GM12878 (cell line): ENCODE data around the gene C2orf69. TPM values are rescaled to one million over a fixed set of nuclear protein-coding genes. Genes with fewer than 3 reads are reported as not detected.

ENCODE experiments used
- ATAC-seq: fragments of 200-7000 bp; cut with Tn5 transposase; 3 replicates; pipeline ENCODE4 v1.9.1; 2020; ENCODE audit warnings: mild to moderate bottlenecking, moderate library complexity
- BruUV-seq: library from RNA; stranded (reverse); fragments of 400-500 nt; replicated peaks from 2 replicates; lab custom pipeline; 2021; lab: Mats Ljungman, UMichigan
- CTCF ChIA-PET: fragments of 300-600 bp; sonication (Branson Sonifier 250); formaldehyde crosslinking; extraction: SDS; loops from one replicate; lab custom pipeline; 2021; ENCODE audit warnings: inconsistent platforms; lab: Yijun Ruan, JAX
- POLR2A ChIA-PET: fragments of 350-600 bp; formaldehyde crosslinking; extraction: SDS; loops from one replicate; lab custom pipeline; 2021; ENCODE audit warnings: inconsistent platforms; lab: Charles Lee
- RAD21 ChIA-PET: fragments of 300-600 bp; sonication (Branson Sonifier 250); formaldehyde crosslinking; loops from one replicate; lab custom pipeline; 2023; ENCODE audit warnings: antibody characterized with exemption; ENCODE audit not compliant: unreplicated experiment; lab: Charles Lee
- SMC1A ChIA-PET: fragments of 300-600 bp; sonication (Branson Sonifier 250); formaldehyde crosslinking; loops from one replicate; lab custom pipeline; 2023; ENCODE audit not compliant: unreplicated experiment, uncharacterized antibody; lab: Charles Lee
- DNase-seq: peaks from one replicate; pipeline ENCODE4 v3.0.0-alpha.2; 2011; ENCODE audit warnings: low read depth, low spot score
- FAIRE-seq: peaks from 3 replicates; lab custom pipeline; 2011; peaks lifted over from hg19 to GRCh38; lab: Jason Lieb, UNC
- H2AFZ ChIP-seq: 2 replicates; pipeline ENCODE4 v1.6.0; 2011; ENCODE audit warnings: low read depth, low read length, control low read depth; ENCODE audit not compliant: control insufficient read depth
- H3K27ac ChIP-seq: 2 replicates; pipeline ENCODE4 v1.5.1; 2011; ENCODE audit warnings: control low read depth; ENCODE audit not compliant: control insufficient read depth, insufficient read depth
- H3K27me3 ChIP-seq, 2 experiments: replicated peaks in 1 of 2; 2 replicates each; pipeline versions ENCODE4 v1.6.0 to v1.6.1; 2011; ENCODE audit warnings: low read length in 1 of 2; ENCODE audit not compliant: control insufficient read depth in 2 of 2, insufficient read depth in 2 of 2
- H3K36me3 ChIP-seq, 2 experiments: 2 replicates each; pipeline ENCODE4 v1.5.1; 2011; ENCODE audit warnings: low read length in 1 of 2; ENCODE audit not compliant: control insufficient read depth in 2 of 2, insufficient read depth in 2 of 2
- H3K4me1 ChIP-seq: 2 replicates; pipeline ENCODE4 v1.6.1; 2011; ENCODE audit warnings: mild to moderate bottlenecking, low read length, moderate library complexity, mixed read lengths; ENCODE audit not compliant: control insufficient read depth, insufficient read depth
- H3K4me2 ChIP-seq: 2 replicates; pipeline ENCODE4 v1.6.0; 2011; ENCODE audit warnings: control low read depth; ENCODE audit not compliant: control insufficient read depth, insufficient read depth
- H3K4me3 ChIP-seq: fragments of 200-600 bp; sonication (generic); 2 replicates; pipeline ENCODE4 v1.5.1; 2016
- H3K79me2 ChIP-seq: 2 replicates; pipeline ENCODE4 v1.6.0; 2011; ENCODE audit warnings: low read length; ENCODE audit not compliant: control insufficient read depth, insufficient read depth
- H3K9ac ChIP-seq: 2 replicates; pipeline ENCODE4 v1.8.0; 2011; ENCODE audit warnings: low read length, control low read depth, mixed read lengths; ENCODE audit not compliant: control insufficient read depth, insufficient read depth
- H3K9me3 ChIP-seq: replicated peaks from 3 replicates; pipeline ENCODE4 v1.5.1; 2011; ENCODE audit warnings: mild to moderate bottlenecking, low read length; ENCODE audit not compliant: control insufficient read depth, insufficient read depth
- H4K20me1 ChIP-seq: 2 replicates; pipeline ENCODE4 v1.6.0; 2011; ENCODE audit not compliant: control insufficient read depth, insufficient read depth
- BACH1 ChIP-seq: fragments of 450-650 bp; IDR thresholded peaks from 2 replicates; pipeline ENCODE4 v1.6.1; 2017; ENCODE audit warnings: mild to moderate bottlenecking, borderline replicate concordance
- CREM ChIP-seq: IDR thresholded peaks from 2 replicates; pipeline ENCODE4 v1.6.1; 2014; ENCODE audit warnings: antibody characterized with exemption, low read depth
- GABPA ChIP-seq: IDR thresholded peaks from 2 replicates; pipeline ENCODE4 v1.6.1; 2014; ENCODE audit warnings: antibody characterized with exemption, low read depth, mild to moderate bottlenecking, inconsistent platforms
- GATAD2B ChIP-seq: fragments of 450-650 bp; conservative IDR thresholded peaks from 2 replicates; pipeline ENCODE4 v1.6.1; 2017; ENCODE audit warnings: low read depth, mild to moderate bottlenecking, moderate library complexity
- IRF3 ChIP-seq: fragments of 450-650 bp; IDR thresholded peaks from 2 replicates; pipeline ENCODE4 v1.6.1; 2014; ENCODE audit warnings: mild to moderate bottlenecking
- NR2C2 ChIP-seq: IDR thresholded peaks from 2 replicates; pipeline ENCODE4 v1.6.1; 2011; ENCODE audit warnings: borderline replicate concordance, low read depth; ENCODE audit not compliant: control insufficient read depth, insufficient read length
- SMAD1 ChIP-seq: fragments of 450-650 bp; IDR thresholded peaks from 2 replicates; pipeline ENCODE4 v1.6.1; 2018; ENCODE audit warnings: mild to moderate bottlenecking, low read depth; ENCODE audit not compliant: partially characterized antibody
- TBL1XR1 ChIP-seq: IDR thresholded peaks from 2 replicates; pipeline ENCODE4 v1.6.1; 2012; ENCODE audit warnings: low read depth, low read length, improper control_type of control experiment
- USF2 ChIP-seq: IDR thresholded peaks from 2 replicates; pipeline ENCODE4 v1.6.1; 2011; ENCODE audit warnings: low read depth, low read length, improper control_type of control experiment, borderline replicate concordance
- ZSCAN29 ChIP-seq: fragments of 450-650 bp; IDR thresholded peaks from 2 replicates; pipeline ENCODE4 v1.6.1; 2017; ENCODE audit warnings: mild to moderate bottlenecking, moderate library complexity
- WGBS: methylation state at CpG from one replicate; pipeline ENCODE4 v1.1.6; 2016; ENCODE audit warnings: low lambda C conversion rate; ENCODE audit not compliant: insufficient replicate concordance, insufficient coverage; ENCODE audit errors: missing lambda C conversion rate; 5-methylcytosine and 5-hydroxymethylcytosine counted together
- in situ Hi-C: fragments of 300-500 bp; cut with MboI; formaldehyde crosslinking; loops from 9 replicates; pipeline ENCODE4 v1.14.3; 2018; ENCODE audit warnings: mixed read lengths
- intact Hi-C: fragments of 100-400 bp; cut with micrococcal nuclease; formaldehyde crosslinking; loops from one replicate; pipeline ENCODE4 v1.14.2; 2022; ENCODE audit not compliant: unreplicated experiment
- polyA plus RNA-seq, 11 experiments: library from polyadenylated mRNA; depleted of rRNA in 4 of 11; unstranded in 6 of 11; stranded (reverse) in 5 of 11; fragments of >200 nt; fragmentation: Nextera tagmentation in 4 of 11; fragmentation: Illumina TruSeq in 1 of 11; extraction: Ambion mirVana in 4 of 11; extraction: Trizol in 1 of 11; gene quantifications; 1 replicate in 1 of 11; 2 replicates in 10 of 11; pipeline versions ENCODE4 v1.2.1 to v1.2.3, GENCODE V29; 2011 to 2016; ENCODE audit warnings: inconsistent platforms in 2 of 11, missing spikeins in 2 of 11, low read depth in 1 of 11
- total RNA-seq, 4 experiments: library from RNA; depleted of rRNA in 3 of 4; stranded (reverse); fragments of >200 nt in 3 of 4; fragmentation: Illumina TruSeq in 1 of 4; extraction: Trizol in 1 of 4; gene quantifications; 2 replicates each; pipeline versions ENCODE4 v1.2.1 to v1.2.3, GENCODE V29; 2013 to 2021

Gene C2orf69
- total and polyA plus RNA-seq, 10 of the 15 experiments (the other 5 are each of a cell fraction or from before 2014, with no cell fraction given) = 6.3 to 20.3 (median 11.1) TPM

GRCh38 chr2:199932312-199932855, 21.3 kb downstream of the C2orf69 start:
- no peak overlapping the region for H3K4me3 ChIP-seq
- no peak overlapping the region for H2AFZ ChIP-seq
- in situ Hi-C loops (no loop called here), intact Hi-C loops (no loop called here)
- CTCF ChIA-PET = no interaction called here
- H3K27me3 ChIP-seq = no peaks in the 10 kb centered on the region
- H3K4me1 ChIP-seq = no peaks in the 10 kb centered on the region
- no peak overlapping the region for H3K9ac ChIP-seq
- DNase-seq = no peak
- SMC1A ChIA-PET = no interaction called here
- no peaks in the 10 kb centered on the region for H4K20me1 ChIP-seq
- WGBS = 100% methylated on average over 4 of the region's 4 CpGs
- no TSS peak for BruUV-seq
- H3K36me3 ChIP-seq = peaks cover 5 to 8% of the 10 kb centered on the region in 2 experiments
- no peak overlapping the region for H3K4me2 ChIP-seq
- no peak overlapping the region for H3K27ac ChIP-seq
- POLR2A ChIA-PET = no interaction called here
- ATAC-seq = no peak
- no peaks in the 10 kb centered on the region for H3K9me3 ChIP-seq
- TF ChIP-seq IRF3 (no peak), ZSCAN29 (no peak), GABPA (no peak), USF2 (no peak), BACH1 (no peak), TBL1XR1 (no peak), CREM (no peak), NR2C2 (no peak), SMAD1 (no peak), GATAD2B (no peak)
- FAIRE-seq = no peak
- no peaks in the 10 kb centered on the region for H3K79me2 ChIP-seq
- RAD21 ChIA-PET = no interaction called here
